Prostate gland (tissue), 2 donors: Measurements from ENCODE around the gene TIE1.

Source experiments
- POLR2A ChIP-seq: fragments of 450-650 bp; IDR thresholded peaks from one replicate; pipeline ENCODE4 v1.6.1; 2016; ENCODE audit warnings: antibody characterized with exemption, mild to moderate bottlenecking
- TF ChIP-seq, protein P1 (sequence below), 4 experiments: fragments of 200-600 bp in 2 of 4; fragments of 450-650 bp in 2 of 4; sonication (generic) in 2 of 4; IDR thresholded peaks; 1 replicate in 3 of 4; 2 replicates in 1 of 4; pipeline ENCODE4 v1.5.1; 2016 to 2019; ENCODE audit warnings: antibody characterized with exemption in 4 of 4, mild to moderate bottlenecking in 2 of 4, moderate library complexity in 2 of 4

DNA sequence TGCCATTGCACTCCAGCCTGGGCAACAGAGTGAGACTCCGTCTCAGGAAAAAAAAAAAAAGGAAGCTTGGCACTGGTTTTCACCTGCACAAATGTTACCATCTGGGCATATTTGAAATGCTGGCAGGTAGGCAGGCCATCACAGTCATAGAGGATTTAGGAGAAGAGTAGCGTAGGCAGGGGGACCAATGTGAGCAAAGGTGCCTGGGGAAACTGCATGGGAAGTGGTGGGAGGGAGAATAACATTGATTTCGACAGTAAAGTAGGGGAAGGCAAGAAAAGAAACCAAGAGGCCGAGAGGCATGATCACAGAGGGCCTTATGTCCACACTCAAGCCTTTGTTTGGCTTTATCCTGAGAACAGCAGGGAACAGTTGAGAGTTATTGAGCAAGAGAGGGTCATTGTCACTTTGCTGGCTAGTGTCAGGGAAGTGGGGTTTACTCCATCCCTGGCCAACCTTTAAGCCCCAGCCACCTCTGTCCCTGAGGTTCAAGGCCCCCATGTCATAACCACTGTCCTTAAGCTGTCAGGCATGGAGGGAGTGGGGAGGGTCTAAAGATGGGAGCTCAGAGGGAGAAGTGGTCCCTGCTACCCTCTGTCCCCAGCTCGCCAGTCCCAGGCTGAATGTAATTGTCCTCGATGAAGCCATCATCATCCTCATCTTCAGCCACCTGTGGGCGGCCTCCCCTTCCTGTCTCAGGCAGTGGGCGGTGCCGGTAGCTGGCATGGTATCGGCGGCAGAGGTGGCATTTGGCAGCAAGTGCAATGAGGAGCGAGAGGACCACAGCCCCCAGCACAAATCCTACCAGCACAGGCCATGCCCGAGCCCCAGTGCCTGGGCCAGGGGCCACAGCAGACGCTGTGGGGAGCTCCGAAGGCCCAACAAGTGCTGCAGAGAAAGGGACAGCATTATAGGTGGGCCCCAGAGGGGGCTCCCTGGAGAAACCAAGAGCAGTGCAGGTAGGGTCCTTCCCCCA, 18.3 kb upstream of the TIE1 start:
- TF ChIP-seq, protein P1, sequence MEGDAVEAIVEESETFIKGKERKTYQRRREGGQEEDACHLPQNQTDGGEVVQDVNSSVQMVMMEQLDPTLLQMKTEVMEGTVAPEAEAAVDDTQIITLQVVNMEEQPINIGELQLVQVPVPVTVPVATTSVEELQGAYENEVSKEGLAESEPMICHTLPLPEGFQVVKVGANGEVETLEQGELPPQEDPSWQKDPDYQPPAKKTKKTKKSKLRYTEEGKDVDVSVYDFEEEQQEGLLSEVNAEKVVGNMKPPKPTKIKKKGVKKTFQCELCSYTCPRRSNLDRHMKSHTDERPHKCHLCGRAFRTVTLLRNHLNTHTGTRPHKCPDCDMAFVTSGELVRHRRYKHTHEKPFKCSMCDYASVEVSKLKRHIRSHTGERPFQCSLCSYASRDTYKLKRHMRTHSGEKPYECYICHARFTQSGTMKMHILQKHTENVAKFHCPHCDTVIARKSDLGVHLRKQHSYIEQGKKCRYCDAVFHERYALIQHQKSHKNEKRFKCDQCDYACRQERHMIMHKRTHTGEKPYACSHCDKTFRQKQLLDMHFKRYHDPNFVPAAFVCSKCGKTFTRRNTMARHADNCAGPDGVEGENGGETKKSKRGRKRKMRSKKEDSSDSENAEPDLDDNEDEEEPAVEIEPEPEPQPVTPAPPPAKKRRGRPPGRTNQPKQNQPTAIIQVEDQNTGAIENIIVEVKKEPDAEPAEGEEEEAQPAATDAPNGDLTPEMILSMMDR (IDR thresholded peaks at IDR 0.05): no peak
- no peak for TF ChIP-seq POLR2A
